GM19463 (cell line): ENCODE data around the gene FBXO36.
A peak's percentile ranks its signal among the peaks of the same experiment; 100 is the strongest.
"Not testable (repeated sequence)": the region's sequence is repeated elsewhere in the genome, so short reads cannot be mapped to it uniquely, and the experiment has no call there.

Source experiments
- ATAC-seq: cut with Tn5 transposase; IDR thresholded peaks from one replicate; pipeline ENCODE4 v1.9.1; 2021; ENCODE audit warnings: mild to moderate bottlenecking, moderate library complexity; ENCODE audit not compliant: unreplicated experiment

The FBXO36 gene

GRCh38 chr2:229956491-229956890 lies 34.2 kb downstream of the FBXO36 start:
- ATAC-seq = no peak

GRCh38 chr2:229963596-229963995 lies 41.3 kb downstream of the FBXO36 start:
- not testable (repeated sequence) for ATAC-seq

- ATAC-seq = no peak
Observed at GRCh38 chr2:229969921-229970320, 47.6 kb downstream of the FBXO36 start.

GRCh38 chr2:229970406-229970805 lies 48.1 kb downstream of the FBXO36 start:
- no peak for ATAC-seq

- no peak for ATAC-seq
Observed at GRCh38 chr2:229971298-229971790, 49.0 kb downstream of the FBXO36 start.

GRCh38 chr2:229974266-229974665 lies 52.0 kb downstream of the FBXO36 start:
- ATAC-seq = no peak

- ATAC-seq = peak; percentile 65
Observed at GRCh38 chr2:229980431-229981184, 58.3 kb downstream of the FBXO36 start.

GRCh38 chr2:229993236-229993635 lies 70.9 kb downstream of the FBXO36 start:
- no peak for ATAC-seq

GRCh38 chr2:229996320-229996719 lies 74.0 kb downstream of the FBXO36 start:
- ATAC-seq = no peak

- ATAC-seq = no peak
Observed at GRCh38 chr2:229997565-229997964, 75.3 kb downstream of the FBXO36 start.

GRCh38 chr2:230000118-230000841 lies 78.0 kb downstream of the FBXO36 start:
- peak; percentile 93 for ATAC-seq

GRCh38 chr2:230007931-230008707 lies 85.8 kb downstream of the FBXO36 start:
- peak; percentile 45 for ATAC-seq

- ATAC-seq = no peak
Observed at GRCh38 chr2:230008708-230009066, 86.4 kb downstream of the FBXO36 start.

GRCh38 chr2:230010501-230010900 lies 88.2 kb downstream of the FBXO36 start:
- no peak for ATAC-seq

- ATAC-seq = no peak
Observed at GRCh38 chr2:230011617-230012016, 89.3 kb downstream of the FBXO36 start.

- ATAC-seq = no peak
Observed at GRCh38 chr2:230012267-230012884, 90.1 kb downstream of the FBXO36 start.

- ATAC-seq = no peak
Observed at GRCh38 chr2:230016844-230017243, 94.5 kb downstream of the FBXO36 start.

GRCh38 chr2:230018153-230018552 lies 95.8 kb downstream of the FBXO36 start:
- ATAC-seq = no peak

GRCh38 chr2:230019742-230020141 lies 97.4 kb downstream of the FBXO36 start:
- ATAC-seq = no peak

- no peak for ATAC-seq
Observed at GRCh38 chr2:230023313-230023712, 101.0 kb downstream of the FBXO36 start.

- ATAC-seq = no peak
Observed at GRCh38 chr2:230042195-230042594, 119.9 kb downstream of the FBXO36 start.
